GM18505 (cell line): ENCODE data around the gene ARX.

Experiments used
- ATAC-seq: cut with Tn5 transposase; IDR thresholded peaks from one replicate; pipeline ENCODE4 v1.9.1; 2021; ENCODE audit not compliant: unreplicated experiment
- POLR2A ChIP-seq: IDR thresholded peaks from 4 replicates; pipeline ENCODE4 v1.6.1; 2011; ENCODE audit warnings: borderline replicate concordance; ENCODE audit not compliant: insufficient read depth, insufficient read length; ENCODE audit errors: extremely low read depth

ARX gene

GRCh38 chrX:25015486-25016360, at the start of gene ARX:
ARX (minus strand) TSS chrX:25015965; CDS start chrX:25015737, 228 bp downstream.
- TF ChIP-seq POLR2A: no peak
- peak; percentile 47 for ATAC-seq

DNA sequence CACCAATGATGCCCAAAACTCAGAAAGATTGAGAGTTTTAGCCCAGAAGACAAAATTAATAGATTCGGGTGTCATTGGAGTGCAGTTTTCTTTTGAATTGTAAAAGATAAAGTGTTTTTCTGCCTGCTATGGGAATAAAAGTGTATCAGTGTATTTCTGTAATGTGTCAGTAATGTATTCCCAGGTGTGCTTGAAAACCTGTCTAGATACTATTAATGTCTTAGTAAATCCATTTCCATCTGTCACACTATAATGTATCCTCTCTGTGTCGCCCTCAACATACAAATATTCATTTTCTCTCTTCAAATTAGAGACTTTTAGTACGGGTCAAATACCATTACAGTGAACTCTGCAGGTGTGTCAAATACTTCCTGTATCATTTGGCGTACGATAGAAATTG, 43.5 kb upstream of the ARX start:
- no peak for ATAC-seq

DNA sequence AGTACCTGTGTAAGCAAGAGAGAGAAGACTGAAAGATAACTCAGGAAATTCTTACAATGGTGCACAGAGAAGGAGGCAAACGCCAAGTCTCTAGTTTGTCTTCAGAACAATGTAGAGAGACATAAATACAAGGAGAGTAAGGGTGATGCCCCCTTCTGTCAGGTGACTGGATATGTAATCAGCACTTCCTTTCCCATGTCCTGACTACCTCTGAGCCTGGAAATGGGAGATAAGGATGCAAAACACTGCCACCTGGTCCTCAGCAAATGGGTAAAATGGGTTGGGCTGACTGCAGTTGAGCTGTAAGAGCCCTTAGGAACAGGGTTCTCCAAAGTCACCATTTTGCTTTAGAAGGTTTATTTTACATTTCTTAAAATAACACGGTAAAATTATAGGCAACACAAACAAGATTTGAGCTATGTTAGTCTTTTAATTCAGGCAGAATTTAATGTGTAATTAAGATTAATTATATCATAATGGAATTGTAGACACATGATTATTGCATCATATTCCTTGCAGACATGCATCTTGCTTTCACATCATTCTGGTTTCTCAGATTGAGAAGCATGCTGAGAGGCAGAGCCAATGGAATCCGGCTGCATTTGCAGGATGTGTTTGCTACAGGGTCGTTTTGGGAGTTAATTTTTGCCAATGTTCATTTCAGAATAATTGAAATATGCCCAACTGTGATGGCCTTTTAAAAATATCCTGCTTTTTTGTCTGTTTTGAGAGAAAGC, 37.2 kb upstream of the ARX start:
- TF ChIP-seq POLR2A: no peak
- no peak for ATAC-seq

More for the DNA sequence above, 43.5 kb upstream of the ARX start:
- TF ChIP-seq POLR2A: no peak

GRCh38 chrX:25049971-25050370, 34.2 kb upstream of the ARX start:
- no peak for TF ChIP-seq POLR2A
- no peak for ATAC-seq

- no peak for TF ChIP-seq POLR2A
- ATAC-seq: no peak
These were observed 33.6 kb upstream of the ARX start for GRCh38 chrX:25049357-25049756.

- ATAC-seq: no peak
- TF ChIP-seq POLR2A: no peak
These were observed 32.4 kb upstream of the ARX start for GRCh38 chrX:25048178-25048577.

GRCh38 chrX:25043192-25043591, 27.4 kb upstream of the ARX start:
- ATAC-seq: no peak
- TF ChIP-seq POLR2A: no peak

- ATAC-seq: no peak
- no peak for TF ChIP-seq POLR2A
These were observed 23.3 kb upstream of the ARX start for GRCh38 chrX:25039036-25039435.

GRCh38 chrX:25034889-25035288, 19.1 kb upstream of the ARX start:
- no peak for ATAC-seq
- TF ChIP-seq POLR2A: no peak

- no peak for TF ChIP-seq POLR2A
- no peak for ATAC-seq
These were observed 13.6 kb upstream of the ARX start for GRCh38 chrX:25029288-25029825.

DNA sequence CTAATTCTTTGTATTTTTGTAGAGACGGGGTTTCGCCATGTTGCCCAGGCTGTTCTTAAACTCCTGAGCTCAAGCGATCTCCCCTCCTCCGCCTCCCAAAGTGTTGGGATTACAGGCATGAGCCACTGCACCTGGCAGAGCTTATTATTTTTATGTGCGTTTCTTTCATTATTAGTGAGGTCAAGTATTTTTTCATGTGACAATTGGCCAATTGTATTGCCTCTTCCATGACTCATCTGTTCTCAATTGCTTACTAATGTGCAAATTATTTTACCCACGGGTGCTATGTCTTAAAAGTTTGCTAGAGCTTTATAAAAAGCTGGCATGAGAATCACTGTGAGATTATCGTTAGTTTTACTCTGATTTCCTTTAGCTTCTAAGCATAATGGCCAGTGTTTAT, 13.0 kb upstream of the ARX start:
- no peak for TF ChIP-seq POLR2A
- no peak for ATAC-seq

DNA sequence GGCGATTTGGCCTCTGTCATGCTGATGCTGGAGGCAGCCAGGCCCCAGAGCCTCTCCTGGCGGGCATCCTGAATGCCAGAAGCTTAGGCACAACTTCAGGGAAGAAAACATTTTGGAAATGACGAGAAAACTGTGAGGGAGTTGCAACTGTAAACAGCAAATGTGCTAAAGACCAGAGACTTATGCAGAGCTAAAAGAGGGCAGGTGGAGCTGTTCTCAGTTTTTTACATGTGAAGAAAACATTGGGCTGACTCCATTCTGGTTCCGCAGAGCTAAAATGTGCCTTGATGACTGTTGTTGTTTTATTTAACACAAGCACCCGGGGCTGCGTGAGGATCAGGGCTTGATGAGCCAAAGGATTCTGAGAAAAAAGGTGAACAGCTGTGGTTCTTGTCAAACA, 10.8 kb upstream of the ARX start:
- ATAC-seq: no peak
- no peak for TF ChIP-seq POLR2A

DNA sequence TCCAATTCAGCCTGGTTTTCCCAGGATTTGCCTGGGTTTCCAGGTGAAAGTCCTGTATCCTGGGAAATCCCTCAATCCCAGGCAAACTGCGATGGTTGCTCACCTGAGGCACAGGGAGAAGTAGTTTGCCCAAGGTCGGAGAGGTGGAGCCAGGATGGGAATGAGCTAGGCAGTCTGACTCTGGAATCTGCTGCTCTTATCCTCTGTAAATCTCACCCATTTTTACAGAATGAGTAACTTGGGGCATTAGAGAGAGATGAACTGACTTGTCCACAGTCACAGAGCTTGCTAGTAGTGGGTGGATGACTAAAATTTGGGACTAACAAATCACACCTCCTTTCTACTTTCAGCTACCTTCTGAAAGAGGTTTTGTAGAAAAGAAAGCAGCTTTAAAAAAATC, 9.8 kb upstream of the ARX start:
- no peak for TF ChIP-seq POLR2A
- ATAC-seq: no peak

DNA sequence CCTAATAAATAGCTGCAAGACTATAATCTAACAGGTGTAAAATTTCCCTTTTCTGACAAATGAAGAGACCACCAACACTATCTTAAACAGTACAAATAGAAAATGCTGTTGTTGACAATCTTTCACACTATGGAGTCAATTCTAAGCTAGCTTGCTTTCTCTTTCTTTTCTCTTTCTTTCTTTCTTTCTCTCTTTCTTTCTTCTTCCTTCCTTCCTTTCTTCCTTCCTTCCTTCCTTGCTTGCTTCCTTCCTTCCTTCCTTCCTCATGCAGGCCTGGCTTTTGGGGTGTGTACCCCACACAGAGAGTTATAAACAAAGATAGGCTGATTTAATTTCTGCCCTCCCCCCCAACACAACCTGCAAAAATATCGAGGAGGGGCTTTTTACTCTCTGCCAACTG, 8.1 kb upstream of the ARX start:
- no peak for ATAC-seq
- no peak for TF ChIP-seq POLR2A
